GM19240 (cell line): ENCODE results near the gene HDAC7.

Experiments used
- DNase-seq: peaks from one replicate; pipeline ENCODE4 v3.0.0; 2011; ENCODE audit warnings: low spot score; ENCODE audit not compliant: insufficient read length

The HDAC7 gene

DNA sequence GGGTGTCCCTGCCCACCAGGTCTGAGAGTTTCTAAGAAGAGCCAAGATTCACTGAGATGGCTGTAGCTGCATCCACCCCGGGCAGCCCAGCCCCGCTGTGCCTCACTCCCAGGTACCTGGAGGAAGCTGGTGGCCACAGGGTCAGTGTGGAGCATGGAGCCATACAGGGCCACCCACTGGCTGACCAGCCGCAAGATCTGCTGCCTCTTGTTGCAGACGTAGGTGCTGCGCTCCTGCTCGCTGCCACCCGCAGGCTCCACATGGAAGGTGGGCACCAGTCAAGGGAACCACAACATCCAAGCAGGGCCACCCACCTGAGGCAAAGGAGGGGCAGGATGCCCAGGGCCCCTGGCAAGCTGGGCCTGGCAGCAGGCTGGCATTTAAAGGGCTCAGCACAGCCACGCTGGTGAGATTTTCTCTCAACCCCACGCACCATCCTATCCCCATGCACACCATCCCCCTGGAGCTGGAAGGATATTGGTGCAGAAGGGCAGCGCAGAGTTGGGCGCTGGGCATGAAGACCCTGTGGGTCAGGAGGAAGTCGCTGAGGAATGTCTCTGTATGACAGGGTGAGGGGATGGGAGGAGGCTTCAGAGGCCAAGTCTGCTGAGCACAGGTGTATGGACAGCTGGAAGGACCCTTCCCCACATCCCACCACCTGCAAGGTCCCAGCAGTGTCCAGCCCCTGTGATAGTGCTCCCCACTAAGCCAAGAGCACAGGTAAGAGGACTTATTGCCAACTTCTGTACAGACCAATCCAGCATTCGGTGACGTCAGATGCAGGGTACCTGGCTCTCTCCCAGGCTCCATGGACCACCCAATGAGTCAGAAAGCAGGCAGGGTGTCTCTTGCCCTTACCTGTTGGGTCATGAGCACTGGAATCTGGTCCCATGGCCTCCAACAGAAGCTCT lies 71.9 kb downstream of the HDAC7 start:
- DNase-seq, result no peak

DNA sequence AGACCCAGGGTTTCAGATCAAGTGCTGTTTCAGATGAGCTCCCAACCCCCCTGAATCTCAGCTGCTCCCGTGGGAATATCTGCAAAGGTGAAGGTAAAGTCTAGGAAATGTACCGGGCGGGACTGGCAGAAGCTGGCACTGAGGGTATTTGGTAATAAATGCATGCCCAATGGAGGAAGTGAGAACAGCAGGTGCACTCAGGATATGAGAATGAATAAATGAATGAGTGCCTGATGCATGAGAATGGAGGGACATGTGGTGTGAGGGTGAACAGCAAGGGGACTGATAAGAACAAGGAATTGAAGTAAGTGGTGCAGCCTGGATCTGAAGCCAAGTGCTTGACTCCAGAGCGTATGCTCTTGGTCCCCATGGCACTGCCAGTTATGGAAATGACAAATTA lies 72.6 kb downstream of the HDAC7 start:
- DNase-seq, result no peak

DNA sequence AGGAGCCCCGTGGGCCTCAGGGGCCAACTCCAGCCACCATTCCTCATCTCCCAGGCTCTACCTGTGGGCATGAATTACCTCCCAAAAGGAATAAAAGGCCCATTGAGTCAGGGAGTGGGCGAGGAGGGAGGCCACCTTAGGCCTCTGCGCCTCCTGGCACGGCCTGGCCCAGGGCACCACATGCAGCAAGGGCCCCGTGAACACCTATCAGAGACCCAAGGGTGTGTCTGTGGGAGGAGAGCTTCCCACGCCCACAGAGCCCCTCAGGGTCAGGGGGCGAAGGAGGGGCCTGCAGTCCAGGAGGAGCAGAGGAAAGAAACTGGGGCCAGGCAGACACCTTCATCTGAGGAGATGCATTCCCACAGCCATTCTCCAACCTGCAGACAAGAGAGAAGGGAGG lies 73.2 kb downstream of the HDAC7 start:
- no peak for DNase-seq

DNA sequence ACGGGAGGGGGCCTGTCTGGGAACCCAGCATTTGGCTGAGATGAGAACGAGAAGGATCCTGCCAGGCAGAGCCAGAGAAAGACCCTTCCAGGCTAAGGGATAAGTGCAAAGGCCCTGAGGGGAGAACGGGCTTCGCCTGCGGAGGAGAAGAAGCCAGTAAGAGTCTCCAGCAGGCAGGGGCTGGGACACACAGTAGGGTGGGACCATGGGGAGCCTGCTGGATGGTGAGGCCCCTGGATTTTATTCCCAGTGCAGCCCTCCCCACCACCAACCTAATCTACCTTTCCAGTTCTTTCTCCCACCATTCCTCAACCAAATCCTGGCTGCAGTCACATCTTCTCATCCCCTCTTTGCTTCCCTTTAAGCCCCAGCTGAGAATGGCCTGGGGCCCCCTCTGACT lies 73.6 kb downstream of the HDAC7 start:
- DNase-seq, result no peak

GRCh38 chr12:47745485-47746041 lies 74.1 kb downstream of the HDAC7 start:
- DNase-seq, result no peak

GRCh38 chr12:47744778-47745436 lies 74.8 kb downstream of the HDAC7 start:
- DNase-seq, result no peak

DNA sequence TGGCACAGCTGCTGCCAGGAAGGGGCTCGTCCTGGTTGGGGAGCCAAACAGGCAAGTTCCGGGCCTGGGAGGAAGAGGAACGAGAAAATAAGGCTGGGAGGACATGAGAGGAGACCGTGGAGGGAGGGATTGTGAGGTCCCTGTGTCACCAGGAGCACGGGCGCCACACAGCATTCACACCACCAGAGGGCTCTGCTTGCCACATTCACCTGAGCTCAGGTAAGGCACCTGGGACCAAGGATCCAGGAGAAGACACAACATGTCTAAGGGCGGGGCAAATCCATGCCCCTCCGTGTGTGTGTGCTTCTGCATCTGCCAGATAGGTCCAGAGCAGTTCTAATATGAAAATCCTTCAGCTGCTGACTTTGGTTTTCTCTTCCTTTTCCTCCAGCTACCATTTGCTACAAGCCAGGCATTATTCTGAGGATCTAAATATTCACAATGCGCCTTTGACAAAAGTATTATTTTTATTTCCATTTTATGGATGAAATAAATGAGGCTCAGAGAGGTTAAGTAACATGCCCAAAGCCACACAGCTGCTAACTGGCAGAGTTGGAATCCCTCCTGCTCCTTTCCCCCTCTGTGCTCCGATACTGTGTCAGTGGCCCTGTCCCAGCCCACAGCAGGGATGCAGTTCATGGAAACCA lies 75.6 kb downstream of the HDAC7 start:
- DNase-seq, result no peak

DNA sequence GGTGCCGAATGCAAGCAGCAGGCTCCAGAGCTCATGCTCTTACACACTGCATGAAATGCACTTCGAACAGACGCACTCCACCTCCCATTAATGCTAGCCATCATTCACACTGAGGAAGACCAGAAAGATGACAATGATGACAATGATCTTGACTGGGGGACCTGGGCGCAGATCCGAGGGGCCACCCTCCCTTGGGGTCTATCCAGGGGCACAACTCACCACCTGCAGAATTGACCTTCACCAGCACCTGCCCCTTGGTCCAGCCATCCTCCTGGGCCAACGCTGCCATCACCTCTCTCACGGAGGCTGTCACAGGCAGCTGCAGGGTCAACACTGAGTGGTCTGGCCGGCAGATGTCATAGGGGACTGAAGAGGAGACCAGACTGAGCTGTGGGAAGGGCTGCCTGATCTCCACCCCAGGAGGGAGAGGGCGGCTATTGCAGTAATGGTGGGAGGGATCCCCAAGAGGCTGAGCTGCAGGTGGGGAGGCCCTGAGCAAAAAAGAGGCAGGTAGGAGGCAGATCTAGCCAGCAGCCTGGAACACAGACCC lies 76.3 kb downstream of the HDAC7 start:
- no peak for DNase-seq

DNA sequence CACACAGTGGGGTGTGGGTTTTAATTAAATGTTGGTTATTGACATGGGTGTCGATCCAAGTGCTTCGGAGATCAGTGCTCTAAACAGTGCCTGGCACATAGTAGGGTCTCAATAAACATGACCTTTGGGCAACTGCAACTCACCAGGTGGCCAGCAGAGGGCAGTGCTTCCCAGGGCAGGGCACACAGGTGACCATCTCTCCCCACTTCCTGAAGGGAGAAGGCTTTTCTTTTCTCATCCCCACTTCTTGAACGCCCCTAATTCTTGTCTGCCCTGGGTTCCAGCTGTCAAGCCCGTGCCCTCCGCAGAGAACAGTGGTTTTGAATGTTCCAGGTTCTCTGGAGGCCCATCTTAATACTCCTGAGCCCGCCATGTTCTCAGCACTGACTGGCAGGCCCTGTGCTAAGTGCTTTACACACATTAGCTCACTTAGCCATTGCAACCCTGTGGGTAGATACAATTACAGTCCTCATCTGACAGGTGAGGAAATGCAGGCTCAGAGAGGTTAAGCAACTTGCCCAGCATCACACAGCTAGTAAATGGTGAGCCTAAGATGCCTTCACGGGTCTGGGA lies 77.4 kb downstream of the HDAC7 start:
- DNase-seq, result no peak

DNA sequence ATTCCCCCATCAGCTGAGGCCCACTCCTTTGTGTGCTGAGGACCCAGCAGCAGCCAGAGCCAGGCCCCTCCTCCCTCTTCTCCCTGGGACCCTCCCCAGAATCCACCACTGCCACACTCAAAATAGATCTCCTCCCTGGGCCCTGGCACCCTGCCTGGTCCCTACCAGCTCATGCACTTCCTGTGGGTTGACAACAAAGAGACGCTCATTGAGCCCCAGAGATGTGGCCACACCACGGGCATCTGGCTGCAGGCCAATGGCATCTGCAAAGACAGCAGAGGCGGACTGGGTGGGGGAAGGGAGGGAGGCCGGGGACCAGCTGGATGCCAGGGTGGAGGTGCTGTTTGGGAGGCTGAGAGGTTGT lies 78.4 kb downstream of the HDAC7 start:
- DNase-seq, result no peak

DNA sequence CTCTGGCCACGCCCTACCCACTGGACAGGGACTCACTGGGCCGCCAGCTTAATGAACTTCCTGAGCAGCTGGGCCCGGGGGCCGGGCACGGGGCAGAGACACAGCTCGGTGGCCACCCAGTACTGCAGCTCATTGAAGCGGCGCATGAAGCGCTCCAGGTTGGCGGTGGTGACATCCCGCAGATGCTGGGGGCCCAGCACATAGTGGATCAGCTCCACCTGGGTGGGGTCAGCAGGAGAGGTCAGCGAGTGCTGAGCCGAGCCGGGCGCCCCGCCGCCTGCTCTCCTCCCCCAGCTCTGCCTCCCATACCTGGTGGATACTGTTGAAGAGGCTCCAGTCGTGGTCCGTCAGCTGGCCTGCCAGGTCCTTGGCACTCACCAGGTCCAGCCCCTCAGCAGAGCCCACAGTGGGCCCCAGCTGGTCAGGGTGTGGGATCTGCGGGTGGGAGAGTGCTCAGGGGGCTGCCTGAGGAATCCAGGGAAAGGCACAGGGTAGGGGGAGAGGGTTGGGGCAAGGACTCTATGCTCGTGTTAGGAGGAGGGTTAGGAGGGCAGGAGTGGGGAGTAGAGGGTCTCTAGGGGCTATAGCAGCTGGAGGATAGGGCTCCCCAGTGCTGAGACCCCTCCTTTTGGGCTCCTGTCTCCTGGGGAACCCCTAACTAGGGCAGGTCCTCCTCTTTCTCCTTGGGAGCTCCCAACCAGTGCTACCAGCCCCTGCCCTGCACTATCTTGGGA lies 78.9 kb downstream of the HDAC7 start:
- DNase-seq, result no peak

GRCh38 chr12:47739979-47740378 lies 79.7 kb downstream of the HDAC7 start:
- no peak for DNase-seq

DNA sequence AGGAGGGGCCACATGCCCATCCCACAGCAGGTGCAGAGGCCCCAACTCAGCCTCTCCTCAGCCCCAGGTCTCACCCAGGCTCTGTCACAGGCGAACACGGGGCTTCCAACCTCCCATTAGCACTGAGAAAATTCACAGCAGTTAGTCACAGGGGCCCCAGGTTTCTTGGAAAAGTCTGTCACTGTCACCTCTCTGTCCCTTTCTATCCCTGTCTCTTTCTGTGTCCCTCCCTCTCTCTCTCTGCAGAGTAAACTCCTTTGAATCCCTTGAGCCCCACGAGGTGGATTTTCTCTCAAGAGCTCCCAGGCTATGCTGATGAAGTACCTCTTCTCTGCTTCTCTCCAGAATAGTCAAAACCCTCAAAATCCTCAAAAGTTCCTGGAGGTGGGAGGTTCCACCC lies 80.4 kb downstream of the HDAC7 start:
- DNase-seq, result no peak

DNA sequence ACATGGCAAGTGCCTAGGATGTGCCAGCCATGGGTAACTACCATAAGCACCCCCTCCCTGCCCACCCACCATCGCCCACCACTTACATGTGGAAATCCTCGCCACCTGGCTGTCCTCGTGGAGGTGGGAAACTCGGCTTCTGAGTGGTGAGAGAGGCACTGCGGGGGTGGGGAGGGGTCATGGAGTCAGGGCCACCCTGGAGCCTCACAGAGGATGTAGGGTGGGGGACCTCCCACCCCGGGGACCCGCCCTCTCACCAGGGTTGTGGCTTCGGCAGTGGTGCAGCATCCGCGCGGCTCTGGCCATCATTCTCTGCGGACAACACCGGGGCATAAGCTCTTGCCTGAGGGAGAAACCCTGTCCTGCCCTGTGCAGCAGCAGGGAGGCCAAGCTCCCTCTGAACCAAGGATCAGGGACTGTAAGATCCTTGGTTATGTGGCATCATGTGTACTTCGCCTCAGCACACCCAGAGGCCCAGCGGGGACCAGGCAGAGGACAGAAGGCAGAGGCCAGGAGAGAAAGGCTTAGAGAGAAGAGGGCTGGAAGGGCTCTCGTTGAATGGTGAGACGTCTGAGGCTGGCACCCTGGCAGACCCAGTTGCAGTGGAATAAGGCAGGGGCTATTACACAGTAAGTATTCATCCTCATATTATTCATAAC lies 81.6 kb downstream of the HDAC7 start:
- no peak for DNase-seq

DNA sequence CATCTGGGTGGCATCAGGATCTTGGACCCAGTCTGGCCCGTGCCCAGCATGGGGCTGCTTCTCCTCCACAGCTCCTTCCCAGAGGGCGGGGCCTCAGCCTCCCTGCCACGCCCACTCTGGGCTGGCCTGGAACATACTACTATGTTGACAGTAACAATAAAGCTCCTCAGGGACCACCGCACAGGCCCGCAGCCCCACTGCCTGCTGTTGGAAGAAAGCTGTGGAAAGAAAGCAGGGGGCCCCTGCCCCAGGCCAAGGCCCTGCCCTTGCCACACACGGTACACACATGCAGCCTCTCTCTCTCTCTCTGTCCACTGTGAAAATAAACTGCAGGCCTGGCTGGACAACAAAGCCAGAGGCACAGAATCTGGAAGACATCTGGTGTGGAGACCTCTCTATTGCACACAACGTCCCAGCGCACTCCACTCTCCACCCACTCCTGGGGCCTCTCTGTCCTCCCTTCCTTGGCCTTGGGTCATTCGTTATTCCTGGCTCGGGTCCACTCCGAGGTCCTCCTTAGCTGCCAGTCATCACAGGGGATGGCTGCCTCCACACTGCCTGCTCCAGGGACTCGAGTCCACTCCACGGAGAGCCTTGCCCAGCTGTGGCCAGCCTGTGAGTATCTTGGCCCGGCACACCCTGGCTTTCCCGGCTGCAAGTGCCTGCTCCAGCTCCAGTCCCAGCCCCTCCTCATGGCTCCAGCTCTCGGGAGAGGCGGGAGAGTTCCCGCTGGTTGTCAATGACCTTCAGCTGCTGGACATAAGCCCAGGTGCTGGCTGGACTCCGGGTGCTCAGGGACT lies 82.6 kb downstream of the HDAC7 start:
- no peak for DNase-seq

- DNase-seq, result no peak
Measured at GRCh38 chr12:47736216-47736615, 83.5 kb downstream of the HDAC7 start.

- no peak for DNase-seq
Measured at GRCh38 chr12:47735649-47736048, 84.1 kb downstream of the HDAC7 start.

GRCh38 chr12:47734725-47735480 lies 84.8 kb downstream of the HDAC7 start:
- no peak for DNase-seq

DNA sequence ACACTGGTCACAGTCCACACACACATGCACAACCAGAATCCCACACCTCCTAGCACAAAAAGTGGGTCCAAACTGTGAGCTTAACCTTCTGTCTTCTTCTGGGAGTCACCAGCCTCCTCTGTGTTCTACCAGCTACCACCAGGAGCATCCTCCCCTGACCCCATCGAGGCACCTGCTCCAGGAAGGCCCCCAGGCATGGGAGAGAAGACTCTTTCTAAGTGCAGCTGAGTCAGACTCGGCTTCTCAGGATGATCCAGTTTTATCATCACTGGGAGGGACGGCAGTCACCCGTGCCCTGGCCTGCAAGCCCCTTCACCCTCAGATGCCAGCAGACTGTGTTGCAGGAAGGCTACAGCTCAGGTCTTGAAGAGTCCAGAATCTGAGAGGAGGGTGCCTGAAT lies 86.6 kb downstream of the HDAC7 start:
- DNase-seq, result no peak
